GM15510 (cell line): Measurements from ENCODE around the gene SMIM41.
A peak's percentile ranks its signal among the peaks of the same experiment; 100 is the strongest.

Experiments used
- POLR2A ChIP-seq: IDR thresholded peaks from 3 replicates; pipeline ENCODE4 v1.6.1; 2011; ENCODE audit warnings: borderline replicate concordance; ENCODE audit not compliant: insufficient read length; ENCODE audit errors: extremely low read depth

The SMIM41 gene

DNA sequence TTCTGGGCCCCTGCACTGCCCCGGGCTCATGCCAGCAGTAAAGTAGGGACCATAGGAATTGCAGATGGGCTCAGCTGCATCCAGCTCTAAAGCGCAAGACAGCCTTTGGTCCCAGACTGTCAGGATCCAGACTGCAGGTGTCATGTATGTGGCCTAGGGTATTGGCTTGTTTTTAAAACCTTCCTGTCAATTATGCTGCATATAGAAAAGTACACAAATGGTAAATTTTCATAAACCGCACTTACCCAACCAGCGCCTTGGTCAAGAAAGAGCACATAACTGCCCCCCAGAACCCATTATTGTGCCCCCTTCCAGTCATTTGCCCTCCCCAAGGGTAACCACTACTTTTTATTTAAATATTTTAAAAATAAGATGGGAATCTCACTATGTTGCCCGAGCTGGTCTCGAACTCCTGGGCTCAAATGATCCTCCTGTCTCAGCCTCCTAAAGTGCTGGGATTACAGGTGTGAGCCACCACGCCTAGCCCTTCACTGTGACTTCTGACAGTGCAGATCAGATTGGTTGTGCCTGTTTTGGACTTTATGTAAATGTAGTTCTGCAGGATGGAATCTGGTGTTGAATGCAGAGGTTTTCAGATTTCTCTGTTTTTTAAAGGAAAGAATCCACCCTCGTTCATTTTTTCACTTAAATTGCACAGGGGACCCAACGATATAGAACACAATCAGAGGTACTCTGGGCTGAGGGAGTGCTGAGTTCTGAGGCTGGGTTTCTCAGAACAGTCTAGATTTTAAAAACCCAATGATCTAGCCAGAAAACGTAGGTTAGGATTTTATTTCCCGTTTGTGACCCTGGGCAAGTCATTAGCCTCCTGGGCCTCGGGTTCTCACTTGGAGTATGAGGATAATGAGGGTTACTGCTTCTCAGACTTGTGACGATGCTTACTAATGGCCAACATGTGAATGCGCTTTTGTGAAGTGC is 21.6 kb upstream of the SMIM41 start:
- TF ChIP-seq POLR2A = no peak

DNA sequence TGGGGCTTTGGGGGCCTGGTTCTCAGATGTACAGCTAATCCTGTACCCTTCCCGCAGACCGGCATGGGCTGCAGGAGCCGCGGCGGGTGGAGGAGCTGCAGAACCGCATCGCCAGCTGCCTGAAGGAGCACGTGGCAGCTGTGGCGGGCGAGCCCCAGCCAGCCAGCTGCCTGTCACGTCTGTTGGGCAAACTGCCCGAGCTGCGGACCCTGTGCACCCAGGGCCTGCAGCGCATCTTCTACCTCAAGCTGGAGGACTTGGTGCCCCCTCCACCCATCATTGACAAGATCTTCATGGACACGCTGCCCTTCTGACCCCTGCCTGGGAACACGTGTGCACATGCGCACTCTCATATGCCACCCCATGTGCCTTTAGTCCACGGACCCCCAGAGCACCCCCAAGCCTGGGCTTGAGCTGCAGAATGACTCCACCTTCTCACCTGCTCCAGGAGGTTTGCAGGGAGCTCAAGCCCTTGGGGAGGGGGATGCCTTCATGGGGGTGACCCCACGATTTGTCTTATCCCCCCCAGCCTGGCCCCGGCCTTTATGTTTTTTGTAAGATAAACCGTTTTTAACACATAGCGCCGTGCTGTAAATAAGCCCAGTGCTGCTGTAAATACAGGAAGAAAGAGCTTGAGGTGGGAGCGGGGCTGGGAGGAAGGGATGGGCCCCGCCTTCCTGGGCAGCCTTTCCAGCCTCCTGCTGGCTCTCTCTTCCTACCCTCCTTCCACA is 20.7 kb upstream of the SMIM41 start:
- no peak for TF ChIP-seq POLR2A

DNA sequence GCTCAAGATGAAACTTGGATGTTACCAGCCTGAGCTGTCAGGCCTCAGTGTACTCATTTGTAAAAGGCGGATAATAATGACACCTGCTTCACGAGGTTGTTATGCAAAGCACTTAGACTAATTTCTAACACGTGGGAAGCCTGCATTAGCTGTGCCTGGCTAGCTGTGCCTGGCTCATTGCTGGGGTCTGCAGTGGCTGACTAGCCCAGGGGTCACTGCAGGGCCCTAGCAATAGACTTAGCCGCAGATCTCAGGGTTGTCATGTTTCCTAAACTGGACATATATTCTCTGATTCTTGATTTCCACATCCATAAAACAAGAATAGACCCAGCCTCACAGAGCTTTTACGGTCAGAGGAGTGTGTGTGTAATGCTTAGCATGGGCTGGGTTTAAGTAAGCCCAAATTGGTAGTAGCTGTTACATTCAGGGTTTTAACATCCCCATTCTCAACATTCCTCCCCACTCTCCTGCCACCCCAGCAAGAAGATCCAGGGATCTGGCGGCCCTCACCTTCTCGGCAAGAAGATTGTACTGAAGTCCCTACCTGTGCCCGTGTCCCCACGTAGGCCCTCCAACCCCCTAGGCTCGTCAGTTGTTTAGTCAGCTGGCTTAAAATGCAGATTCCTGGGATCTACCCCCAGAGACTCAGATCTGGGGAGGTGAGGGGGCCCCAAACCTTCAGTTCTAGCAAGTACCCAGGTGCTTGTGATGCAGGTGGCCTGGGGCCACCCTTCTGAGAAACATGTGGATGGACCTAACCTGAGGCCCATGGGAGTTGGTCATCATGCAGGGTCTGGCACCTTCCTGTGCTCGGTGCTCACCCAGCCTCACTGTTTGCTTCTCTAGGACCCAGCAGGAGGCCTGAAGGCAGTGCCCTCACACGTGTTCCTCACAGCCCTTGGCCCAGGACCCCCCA is 19.7 kb upstream of the SMIM41 start:
- no peak for TF ChIP-seq POLR2A

DNA sequence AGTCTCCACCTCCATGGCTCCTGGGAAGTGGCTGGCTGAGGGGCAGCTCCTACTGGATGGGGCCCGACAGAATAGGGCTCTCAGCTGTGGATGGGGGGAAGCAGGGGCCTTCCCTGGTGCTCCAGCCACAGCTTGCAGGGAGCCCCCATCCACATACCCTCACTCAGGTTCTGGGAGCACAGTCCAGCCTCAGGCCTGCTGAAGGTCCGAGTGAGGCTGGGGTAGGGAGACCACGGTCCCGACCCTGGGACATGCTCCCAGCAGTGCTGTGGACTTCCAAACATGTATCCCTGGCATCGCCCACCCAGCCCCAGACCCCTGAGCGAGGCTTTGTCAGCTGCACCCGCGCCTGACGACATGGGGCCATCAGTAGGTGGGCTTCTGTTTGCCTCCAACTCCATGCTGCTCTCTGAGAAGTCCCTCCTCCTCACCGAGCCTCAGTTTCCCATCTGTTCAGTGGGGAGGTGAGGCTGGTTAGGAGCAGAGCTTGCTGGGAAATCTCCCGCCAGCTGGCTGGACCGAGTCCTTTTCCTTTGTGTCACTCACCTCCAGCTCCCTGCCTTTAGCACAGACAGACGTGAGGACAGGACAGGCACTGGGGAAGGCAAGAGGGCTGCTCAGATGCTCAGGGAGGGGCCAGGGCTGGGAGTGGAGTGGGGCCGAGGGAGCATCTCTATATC is 18.9 kb upstream of the SMIM41 start:
- no peak for TF ChIP-seq POLR2A

DNA sequence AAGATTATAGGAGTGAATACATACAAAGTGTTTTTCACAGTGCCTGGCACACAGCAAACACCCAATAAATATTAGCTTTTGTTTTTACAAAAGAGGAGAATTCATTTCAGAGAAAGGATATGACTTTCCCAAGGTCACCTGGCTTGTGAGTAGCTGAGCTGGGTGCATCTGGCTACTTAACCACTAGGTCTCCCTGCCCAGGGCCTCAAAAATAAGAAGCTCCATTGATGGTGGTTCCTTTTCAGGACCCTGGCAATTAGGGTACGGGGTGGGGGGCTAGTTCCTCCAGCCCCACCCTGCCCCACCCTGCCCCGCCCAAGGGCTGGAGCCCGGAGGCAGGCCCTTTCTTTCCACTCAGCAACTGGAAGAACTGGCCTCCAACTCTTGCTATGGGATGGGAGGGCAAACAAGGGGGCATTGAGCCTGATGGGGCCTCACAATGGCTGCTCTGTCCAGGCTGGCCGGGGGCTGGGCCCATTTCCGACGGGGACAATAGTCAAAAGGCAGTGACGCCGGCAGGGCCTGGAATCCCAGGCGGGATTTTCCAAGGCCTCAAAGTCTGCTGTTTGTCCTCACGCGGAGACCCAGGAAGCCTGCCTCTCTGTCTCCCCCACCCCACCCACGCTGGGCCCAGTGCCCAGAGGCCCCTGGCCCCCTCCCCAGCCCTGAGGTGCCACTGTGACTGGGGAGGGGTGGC is 17.9 kb upstream of the SMIM41 start:
- no peak for TF ChIP-seq POLR2A

DNA sequence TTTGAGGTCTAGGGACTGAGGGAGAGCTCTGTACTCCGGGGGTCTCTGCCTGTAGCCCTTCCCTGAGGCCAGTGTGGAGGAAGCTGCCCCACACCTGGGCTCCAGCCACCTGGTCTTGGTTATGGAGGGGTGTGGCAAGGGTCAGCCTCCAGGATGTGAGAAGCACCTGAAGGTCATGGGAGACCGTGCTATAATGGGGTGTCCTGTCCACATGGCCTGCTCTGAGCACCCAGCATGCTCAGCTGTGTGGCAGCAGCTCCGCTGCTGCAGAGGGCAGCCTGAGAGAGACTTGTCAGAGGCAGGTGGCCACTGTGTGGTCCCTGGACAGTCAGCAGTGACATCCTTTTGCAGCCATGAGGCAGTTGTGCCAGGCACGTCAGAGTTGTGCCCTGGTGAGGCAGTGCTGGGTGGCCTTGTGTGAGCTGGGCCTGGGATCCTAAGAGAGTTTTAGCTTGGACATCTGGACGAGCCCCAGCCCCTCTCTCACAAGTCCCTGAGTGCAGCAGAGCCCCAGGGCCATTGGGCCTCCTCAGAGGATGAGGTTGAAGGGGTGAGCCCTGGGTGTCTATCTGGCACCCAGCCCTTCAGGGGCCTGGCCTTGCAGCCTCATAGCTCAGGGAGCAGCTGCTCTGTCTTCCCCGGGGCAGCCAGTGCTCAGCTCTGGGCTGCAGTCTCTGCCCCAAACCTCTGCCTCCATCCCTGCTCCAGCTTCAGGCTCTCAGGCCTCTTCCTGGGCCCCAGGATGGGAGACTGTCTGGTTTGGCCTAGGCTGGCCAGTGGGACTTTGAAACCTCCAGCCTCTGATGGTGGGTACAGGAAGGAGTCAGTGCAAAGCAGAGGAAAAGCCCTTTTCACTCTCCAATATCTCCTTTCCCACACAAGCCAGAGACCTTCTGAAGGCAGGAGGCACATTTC is 17.1 kb upstream of the SMIM41 start:
- no peak for TF ChIP-seq POLR2A

DNA sequence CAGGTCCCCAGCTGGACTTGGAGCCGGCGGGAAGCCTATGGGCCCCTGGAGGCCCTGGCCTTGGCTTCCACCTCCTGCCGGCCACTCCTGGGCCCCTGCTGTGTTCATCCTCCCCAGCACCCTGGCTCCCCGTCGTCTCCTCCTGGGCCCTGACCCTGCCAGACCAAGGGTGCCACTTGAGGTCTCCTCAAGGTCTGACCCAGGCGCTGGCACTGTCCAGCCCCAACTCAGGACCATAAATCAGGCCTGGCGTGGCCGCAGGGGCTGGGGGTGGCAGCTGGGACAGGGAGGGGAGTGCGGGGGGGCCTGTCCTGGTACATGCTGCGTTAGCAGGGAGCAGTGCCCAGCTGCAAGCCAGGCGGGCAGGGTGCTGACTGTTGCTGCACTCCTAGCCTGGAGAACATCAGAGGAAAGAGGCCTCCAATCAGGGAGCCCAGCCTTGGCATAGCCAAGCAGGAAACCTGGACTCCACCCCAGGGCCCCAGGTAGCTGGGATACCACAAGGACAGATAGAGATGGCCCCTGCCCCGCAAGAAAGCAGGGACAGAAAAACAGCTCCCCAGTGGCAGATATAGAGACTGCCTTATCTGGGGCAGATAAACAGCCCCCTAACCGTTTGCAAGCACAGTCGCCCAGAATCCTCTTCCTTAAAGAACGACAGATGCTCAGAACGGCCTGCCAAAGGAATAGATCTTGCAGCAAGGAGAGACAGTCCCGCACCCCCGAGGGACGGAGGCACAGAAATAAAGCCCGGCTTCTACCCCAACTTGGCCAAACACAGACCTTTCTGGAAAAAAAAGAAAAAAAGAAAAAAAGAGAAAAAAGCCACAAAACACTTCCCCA is 16.2 kb upstream of the SMIM41 start:
- no peak for TF ChIP-seq POLR2A

DNA sequence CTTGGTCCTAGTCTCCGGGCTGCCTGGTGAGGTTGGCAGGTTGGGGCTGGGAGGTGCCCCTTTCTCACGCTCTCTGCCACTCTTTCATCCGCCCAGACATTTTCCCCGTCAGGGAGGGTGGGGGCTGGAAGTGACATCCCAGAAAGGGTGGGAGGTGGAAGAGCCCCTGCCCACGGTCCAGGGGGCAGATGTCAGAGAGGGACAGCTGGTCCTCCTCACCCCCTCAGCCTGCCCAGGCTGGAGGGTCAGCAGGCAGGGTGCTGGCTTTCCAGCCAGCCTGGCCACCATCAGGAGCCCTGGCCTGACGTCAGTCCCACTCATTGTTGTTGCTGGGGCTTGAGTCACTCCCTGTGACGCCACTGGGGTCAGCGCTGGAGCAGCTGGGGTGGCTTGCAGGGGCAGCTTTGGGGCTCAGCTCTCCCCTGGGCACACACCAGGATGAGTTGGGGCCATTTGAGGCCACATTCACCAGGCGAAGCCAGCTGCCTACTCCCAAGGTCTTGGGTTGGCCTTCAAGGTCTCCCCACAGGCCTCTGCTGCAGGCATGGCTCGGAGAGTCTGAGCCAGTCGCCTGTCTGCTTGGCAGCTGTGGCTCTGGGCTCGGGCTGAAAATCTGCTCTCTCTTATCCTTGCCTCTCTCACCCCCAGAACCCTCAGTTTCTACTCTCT is 15.4 kb upstream of the SMIM41 start:
- no peak for TF ChIP-seq POLR2A

DNA sequence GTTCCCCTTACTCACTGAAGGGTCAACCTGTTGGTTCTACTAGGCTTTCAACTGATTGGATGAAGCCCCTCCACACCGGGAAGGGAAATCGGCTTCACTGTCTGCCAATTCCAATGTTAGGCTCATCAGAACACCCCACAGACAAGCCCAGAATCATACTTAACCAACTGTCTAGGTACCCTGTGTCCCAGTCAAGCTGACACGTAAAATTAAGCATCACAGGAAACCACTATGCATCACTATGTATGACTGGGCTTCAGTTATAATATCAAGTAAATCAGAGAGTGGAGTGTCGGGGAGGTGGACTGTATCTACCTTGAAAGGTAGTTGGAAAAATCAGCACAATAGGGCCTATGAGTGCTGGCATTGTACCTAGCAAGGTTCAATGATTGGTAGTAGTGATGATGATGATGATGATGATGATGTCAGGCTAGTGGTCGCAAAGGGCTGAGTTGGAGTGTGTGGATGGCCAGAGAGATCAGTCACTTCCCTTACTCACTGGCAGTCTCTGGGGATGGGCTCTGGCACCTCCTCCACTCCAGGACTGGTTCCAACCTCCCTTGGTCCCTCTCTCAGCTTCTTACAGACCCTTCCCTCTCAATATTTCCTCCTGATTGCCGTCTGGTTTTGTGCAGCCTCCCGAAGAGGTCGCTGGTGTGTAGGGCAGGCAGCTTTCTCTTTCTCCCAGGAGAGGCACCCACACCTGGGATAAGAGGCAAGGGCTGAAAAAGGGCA is 13.0 kb upstream of the SMIM41 start:
- TF ChIP-seq POLR2A = no peak

DNA sequence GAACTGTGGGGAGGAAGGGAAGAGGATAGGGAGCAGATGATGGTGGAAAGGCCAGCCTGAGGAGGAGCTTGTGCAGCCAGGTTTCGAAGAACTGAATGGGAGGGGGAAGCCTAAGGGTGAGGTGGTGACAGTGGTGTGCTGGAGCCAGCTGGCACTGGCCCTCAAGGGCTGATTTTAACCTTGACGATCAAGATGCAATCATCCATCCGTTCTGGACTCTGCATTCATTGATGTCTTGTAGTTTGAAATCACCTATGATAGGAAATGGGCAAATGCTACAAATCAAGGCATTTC is 12.5 kb upstream of the SMIM41 start:
- no peak for TF ChIP-seq POLR2A

DNA sequence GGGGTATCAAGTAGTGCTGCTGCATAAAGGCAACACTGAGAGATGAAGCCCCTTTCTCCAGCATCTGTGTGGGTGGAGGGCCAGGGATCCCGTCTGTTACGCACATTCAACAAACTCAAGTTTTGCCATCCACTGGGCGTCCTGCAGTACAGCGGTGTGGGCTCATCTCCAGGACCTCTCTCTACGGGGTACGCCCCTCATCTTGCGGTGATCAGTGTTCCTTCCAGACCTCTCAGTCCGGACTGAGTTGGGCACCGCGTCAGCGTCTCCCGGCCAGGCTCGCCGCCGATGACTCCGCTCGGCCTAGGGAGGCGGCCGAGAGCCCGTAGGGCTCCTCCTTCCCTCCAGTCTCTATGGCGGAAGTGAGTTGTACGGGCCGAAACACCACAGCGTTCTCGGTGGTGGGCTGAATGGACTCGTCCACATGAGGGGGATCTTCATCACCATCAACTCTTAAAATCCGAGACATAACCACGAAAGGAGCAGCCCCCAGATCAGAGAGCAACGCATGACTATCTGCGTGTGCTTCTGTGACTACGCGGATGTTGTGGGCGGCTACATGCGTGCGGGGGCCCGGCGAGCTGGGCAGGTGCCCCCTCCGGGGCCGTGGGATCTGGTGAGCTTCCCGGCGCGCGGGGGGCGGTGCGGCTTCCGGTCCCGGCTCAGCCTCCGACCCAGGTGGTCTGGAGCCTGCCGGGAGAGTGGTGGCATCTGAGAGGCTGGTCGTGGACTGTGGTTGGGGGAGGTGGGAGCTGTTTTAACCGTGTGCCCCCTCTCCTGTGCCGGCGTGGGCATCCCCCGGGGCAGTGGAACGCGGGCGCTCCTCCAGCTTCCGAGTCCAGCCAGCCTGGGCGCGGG is 9.9 kb upstream of the SMIM41 start, which contains the start of gene ATG101:
Gene ATG101, plus strand, starts transcription at position 652 of the 858 bp plus-strand sequence. CDS start 3,673 bp downstream, outside the sequence.
- peak; percentile 89 for TF ChIP-seq POLR2A
